Astrocyte (in vitro differentiated cells and primary cell): ENCODE results near the gene CYP27B1.

Experiments used
- CTCF ChIP-seq: IDR thresholded peaks from 2 replicates; pipeline ENCODE4 v1.5.1; 2011; ENCODE audit warnings: low read depth, mild to moderate bottlenecking, inconsistent platforms, low read length, moderate library complexity; ENCODE audit not compliant: insufficient read depth
- EZH2 ChIP-seq: IDR thresholded peaks from 2 replicates; pipeline ENCODE4 v1.6.1; 2012; ENCODE audit warnings: mild to moderate bottlenecking, low read length, inconsistent platforms; ENCODE audit not compliant: insufficient read depth

- no peak for TF ChIP-seq EZH2
- no peak for TF ChIP-seq CTCF
These were observed 17.0 kb upstream of the CYP27B1 start for GRCh38 chr12:57783861-57784260.
